HG03575 (cell line): ENCODE results near the gene UMAD1.
"Not testable (repeated sequence)": the region's sequence is repeated elsewhere in the genome, so short reads cannot be mapped to it uniquely, and the experiment has no call there.

Source experiments
- ATAC-seq: cut with Tn5 transposase; IDR thresholded peaks from one replicate; pipeline ENCODE4 v1.9.1; 2021; ENCODE audit not compliant: unreplicated experiment, insufficient number of reproducible peaks, low FRiP score; ENCODE audit errors: extremely low read depth

UMAD1 gene

GRCh38 chr7:7812112-7812511 is 171.6 kb downstream of the UMAD1 start:
- no peak for ATAC-seq

DNA sequence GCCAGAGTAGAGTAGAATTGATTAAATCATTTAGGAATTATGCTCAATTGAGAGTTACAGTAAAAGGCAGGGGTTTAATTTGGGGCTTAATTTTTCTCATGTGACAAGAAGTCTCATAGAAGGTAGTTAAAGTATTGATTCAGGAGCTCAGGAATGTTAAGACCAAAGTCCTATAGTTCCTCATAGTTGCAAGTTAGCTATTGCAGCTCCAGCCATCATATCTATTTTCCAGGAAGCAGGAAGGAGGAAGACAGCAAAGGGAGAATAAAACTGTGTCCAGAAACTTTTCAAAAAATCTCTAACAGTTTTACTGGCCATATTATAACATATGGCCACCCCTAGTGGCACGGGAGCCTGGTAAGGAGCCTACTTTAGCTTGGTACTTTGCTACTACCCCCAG is 174.8 kb downstream of the UMAD1 start:
- ATAC-seq: no peak

DNA sequence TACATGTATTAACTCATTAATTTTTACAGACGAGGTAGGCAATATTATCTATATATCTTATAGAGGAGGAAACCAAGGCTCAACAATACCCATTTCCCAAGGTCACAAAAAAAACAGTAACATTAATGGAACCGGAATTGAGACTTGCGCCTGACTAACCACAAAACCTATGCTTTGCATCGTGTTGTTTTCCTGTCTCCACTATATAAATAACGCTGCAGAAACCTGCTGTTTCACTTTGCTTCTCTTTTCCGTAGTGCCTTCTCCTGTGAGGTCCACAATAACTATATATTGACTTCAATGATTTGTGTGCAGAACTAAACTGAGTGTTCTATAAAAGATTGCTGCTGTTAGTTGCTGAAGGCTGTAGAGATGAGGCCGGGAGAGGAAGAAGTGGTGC is 175.5 kb downstream of the UMAD1 start:
- no peak for ATAC-seq

- no peak for ATAC-seq
Measured at GRCh38 chr7:7816816-7817536, 176.4 kb downstream of the UMAD1 start.

- no peak for ATAC-seq
Measured at GRCh38 chr7:7817748-7818147, 177.2 kb downstream of the UMAD1 start.

DNA sequence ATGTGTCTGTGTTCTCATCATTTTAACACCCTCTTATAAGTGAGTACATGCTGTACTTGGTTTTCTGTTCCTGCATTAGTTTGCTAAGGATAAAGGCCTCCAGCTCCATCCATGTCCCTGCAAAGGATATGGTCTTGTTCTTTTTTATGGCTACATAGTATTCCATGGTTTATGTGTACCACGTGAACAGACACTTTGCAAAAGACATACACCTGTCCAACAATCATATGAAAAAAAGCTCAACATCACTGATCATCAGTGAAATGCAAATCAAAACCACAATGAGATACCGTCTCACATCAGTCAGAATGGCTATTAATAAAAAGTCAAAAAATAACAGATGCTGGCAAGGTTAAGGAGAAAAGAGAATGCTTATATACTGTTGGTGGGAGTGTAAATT is 177.6 kb downstream of the UMAD1 start:
- not testable (repeated sequence) for ATAC-seq

- ATAC-seq: no peak
Measured at GRCh38 chr7:7819442-7820247, 179.1 kb downstream of the UMAD1 start.

- no peak for ATAC-seq
Measured at GRCh38 chr7:7820409-7820808, 179.9 kb downstream of the UMAD1 start.

DNA sequence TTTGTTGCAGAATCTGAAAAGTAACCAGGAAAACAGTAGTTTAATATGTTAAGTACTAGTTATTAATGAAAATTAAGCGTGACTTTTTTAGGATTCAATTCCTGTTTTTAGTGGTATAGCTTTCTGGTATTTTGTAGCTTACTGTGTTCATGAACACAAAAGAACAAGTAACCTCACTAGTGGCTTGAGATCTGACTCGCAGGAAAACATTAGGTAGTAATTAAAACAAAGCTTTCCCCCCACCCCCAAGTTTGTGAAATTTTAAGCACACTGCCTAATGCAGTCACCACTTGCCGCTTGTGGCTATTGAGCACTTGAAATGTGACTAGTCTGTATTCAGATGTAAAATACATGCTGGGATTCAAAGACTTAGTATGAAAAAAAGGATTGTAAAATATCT is 180.4 kb downstream of the UMAD1 start:
- no peak for ATAC-seq

- no peak for ATAC-seq
Measured at GRCh38 chr7:7821517-7821916, 181.0 kb downstream of the UMAD1 start.

GRCh38 chr7:7825294-7825693 is 184.7 kb downstream of the UMAD1 start:
- ATAC-seq: not testable (repeated sequence)

DNA sequence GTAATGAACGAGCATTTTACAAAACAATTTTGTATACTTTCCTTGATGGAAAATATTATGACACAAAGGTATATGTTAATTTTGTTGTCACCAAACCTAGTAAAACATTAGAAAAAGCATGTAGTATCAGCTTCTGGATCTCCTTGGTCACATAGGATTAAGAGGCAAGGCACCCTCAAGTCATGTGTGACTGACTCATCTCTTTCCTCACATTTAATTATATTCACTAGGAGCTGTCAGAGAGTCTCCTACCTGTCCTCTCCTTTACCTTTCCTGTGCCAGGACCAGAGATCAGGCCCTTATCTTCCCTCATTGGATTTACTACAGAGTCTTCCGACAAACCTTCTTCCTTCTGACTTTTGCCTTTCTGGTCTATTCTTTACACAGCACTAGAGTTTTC is 189.1 kb downstream of the UMAD1 start:
- no peak for ATAC-seq

GRCh38 chr7:7830122-7830878 is 189.7 kb downstream of the UMAD1 start:
- ATAC-seq: no peak

DNA sequence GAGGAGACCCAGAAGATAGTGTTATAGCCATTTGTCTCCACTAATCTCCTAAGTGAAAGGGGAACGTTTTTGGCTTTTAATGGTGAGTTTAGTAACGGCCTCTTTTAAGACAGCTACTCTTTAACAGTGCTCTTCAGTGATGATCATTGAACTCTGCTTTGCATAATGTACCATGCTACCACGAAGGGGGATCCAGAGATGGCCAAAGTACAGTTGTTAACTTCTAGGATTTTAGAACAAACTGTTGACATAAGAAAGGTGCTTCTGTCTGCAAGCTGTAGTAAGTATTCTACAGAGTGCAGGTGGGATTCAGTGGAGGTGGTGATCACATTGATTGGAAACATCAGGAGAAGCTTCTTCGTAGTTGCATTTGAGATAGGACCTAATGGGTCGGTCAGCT is 192.0 kb downstream of the UMAD1 start:
- no peak for ATAC-seq

- no peak for ATAC-seq
Measured at GRCh38 chr7:7834761-7835160, 194.2 kb downstream of the UMAD1 start.

DNA sequence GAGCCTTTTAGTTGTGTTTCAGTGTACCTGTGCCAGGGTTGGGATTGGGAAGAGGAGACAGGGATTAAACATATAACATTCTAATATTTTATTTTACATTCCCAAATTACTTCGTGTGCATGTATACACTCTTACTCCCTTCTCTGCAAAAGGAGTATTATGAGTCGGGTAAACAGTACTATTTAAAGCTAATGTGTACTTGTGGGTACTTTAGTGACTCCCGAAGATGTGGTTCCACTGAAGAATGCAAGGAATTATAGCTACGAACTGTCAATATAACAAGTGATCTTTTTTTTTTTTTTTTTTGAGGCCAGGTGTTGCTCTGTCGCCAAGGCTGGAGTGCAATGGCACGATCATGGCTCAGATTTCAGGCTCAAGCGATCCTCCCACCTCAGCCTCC is 200.5 kb downstream of the UMAD1 start:
- ATAC-seq: no peak

- no peak for ATAC-seq
Measured at GRCh38 chr7:7843240-7843639, 202.7 kb downstream of the UMAD1 start.

DNA sequence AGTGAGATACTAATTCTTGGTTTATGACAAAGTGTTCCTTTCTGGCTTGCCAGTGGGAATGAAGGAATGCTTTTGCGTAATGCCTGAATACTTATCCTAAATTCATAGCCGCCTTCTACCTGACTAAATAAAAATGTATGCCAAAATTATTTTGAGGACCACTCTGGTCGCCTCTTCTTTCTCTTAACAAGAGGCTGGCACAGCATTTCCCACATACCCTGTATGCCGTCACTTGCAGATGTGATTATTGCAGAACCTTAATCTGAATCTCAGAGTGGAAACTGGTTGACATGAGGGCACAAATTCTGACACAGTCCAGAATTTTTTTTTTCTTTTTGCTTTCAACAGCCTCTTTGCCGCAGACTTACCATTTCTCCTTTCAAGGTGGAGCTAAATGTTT is 203.4 kb downstream of the UMAD1 start:
- ATAC-seq: no peak

GRCh38 chr7:7848246-7848645 is 207.7 kb downstream of the UMAD1 start:
- no peak for ATAC-seq

DNA sequence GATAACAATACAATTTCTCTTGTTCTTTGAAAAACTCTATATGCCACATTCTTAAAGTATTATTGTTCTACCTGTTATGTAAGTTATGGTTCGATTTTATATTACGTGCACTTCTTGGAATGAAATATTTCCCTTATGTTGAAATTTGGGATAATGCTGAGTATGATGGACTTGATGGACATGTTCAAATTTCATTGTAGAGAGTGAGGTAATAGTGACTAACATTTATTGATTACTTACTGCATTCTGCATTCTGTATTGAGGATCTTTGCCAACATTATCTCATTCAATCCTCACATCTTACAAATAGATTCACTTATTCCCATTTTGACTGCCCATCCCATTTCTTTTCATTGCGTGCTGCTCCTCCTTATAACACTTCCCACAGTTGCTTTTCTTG is 208.3 kb downstream of the UMAD1 start:
- ATAC-seq: no peak
